Activated T-helper 1 cell treated with anti-CD3 and anti-CD28 coated beads, Interleukin-2, amount 50 U/mL, for 16 hours (primary cell): Measurements from ENCODE around the gene MLC1.

ENCODE experiments used
- DNase-seq, 2 donors: peaks; one replicate each; pipeline ENCODE4 v3.0.0-alpha.2; 2020; ENCODE audit warnings: low read depth in 1 of 2, low spot score in 1 of 2

MLC1 gene

GRCh38 chr22:50058906-50059880, 26.0 kb downstream of the MLC1 start:
- no peak for DNase-seq

DNA sequence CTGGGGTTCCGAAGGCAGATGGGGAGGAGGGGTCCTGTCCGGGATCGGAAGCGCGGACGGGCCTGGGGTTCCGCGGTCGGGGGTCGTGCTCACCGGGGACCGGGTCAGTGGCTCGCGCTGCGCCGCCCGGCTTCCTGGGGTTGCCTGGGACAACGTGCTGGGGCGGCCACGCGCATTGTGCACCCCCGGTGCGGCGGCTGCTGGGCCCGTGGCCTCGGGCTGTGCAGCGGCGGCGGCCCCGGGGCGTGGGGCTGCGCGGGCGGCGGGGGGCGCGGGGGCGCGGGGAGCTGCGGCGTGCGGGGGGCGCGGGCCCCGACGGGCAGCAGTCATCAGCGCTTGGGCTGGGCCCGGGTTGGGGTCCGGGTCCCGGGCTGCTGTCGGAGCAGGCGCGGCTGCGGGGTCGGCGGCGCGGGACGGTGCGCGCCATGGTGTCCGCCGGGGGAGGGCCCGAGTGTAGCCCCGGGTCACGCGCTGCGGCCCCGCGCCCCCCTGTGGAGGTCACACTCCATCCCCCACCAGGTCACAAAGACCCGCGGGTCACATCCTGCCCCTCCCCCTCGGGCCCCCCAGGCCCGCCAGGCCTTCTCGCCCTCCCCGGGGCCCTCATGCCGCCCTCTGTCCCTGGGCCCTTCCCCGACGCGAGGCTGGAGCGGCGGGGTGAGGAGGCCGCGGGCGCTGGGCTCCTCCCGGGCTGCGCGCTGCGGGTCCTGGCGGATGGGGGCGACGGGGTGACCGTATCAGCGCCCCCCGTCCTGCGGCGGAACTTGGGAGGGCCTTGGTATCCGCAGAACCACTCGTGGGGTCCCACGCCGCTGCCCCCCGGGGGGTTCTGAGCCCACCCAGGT, 26.9 kb downstream of the MLC1 start, which contains the start of gene TTLL8:
Gene TTLL8 (minus strand): TSS at position 238 of the 845 bp plus-strand sequence.
- no peak for DNase-seq

- no peak for DNase-seq
Observed at GRCh38 chr22:50057278-50058060, 27.8 kb downstream of the MLC1 start.

DNA sequence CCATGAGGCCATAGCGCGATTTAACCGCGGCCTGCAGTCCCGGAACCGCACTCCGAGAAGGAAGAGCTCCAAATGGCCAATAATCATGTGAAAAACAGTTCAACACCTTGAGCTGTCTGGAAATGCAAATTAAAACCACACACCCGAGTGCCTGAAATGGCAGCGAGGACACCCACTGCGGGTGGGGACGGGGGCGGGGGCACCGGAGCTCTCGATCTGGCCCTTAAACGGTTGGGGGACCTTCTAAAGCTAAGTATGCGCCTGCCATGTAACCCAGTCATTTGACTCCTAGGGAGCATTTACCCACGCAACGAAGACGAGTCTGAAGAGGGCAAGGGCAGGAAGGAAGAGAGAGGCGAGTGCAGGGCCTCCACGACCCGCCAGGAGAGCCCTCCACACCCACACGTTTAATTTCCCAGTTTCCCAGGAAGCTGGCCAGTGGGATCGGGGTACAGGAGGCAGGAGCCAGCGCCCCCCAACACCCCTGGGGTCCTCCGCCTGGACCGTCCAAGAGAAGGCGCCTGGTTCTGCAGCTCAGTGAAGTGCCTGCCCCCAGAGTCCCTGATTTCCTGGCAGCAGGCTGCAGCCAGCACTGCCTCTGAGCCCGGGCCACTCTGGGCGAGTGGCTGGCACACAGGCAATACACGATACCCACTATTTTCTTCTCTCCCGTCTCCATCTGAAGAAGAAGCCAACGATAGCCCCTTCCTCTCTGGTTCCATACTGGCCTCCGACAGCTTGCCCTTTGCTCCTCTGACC, 28.8 kb downstream of the MLC1 start:
- DNase-seq, result no peak

DNA sequence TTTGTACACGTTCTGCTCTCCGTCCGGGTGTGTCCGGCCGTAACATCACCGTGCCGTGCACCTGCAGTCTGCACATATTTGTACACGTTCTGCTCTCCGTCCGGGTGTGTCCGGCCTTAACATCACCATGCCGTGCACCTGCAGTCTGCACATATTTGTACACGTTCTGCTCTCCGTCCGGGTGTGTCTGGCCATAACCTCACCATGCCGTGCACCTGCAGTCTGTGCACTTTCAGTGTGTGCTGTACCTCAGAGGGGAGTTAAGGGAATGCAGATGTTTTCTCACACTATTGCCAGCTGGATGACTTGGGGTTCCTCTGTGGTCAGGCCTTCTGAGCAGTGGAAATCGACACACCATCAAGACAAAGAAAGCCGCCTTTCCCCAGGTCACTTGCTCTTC, 31.4 kb downstream of the MLC1 start:
- DNase-seq, result no peak

DNA sequence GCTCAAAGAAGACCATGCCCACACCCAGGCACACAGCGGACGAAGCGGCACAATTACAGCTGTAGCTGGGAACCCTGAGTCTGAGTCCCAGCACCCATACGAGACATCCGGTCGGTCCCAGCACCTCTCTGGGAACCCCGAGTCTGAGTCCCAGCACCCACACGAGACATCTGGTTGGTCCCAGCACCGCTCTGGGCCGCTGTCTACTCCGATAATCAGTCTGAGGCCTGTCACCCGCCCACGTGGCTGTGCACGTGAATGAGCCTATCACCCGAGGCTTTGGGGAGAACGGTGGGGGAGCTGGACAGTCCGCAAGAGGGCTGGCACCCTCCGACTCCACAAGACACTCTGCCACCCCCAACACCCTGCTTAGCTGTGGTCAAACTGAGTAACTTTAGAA, 33.3 kb downstream of the MLC1 start:
- no peak for DNase-seq

GRCh38 chr22:50049299-50050195, 35.7 kb downstream of the MLC1 start:
- DNase-seq, result no peak

GRCh38 chr22:50048836-50049235, 36.4 kb downstream of the MLC1 start:
- DNase-seq, result no peak

DNA sequence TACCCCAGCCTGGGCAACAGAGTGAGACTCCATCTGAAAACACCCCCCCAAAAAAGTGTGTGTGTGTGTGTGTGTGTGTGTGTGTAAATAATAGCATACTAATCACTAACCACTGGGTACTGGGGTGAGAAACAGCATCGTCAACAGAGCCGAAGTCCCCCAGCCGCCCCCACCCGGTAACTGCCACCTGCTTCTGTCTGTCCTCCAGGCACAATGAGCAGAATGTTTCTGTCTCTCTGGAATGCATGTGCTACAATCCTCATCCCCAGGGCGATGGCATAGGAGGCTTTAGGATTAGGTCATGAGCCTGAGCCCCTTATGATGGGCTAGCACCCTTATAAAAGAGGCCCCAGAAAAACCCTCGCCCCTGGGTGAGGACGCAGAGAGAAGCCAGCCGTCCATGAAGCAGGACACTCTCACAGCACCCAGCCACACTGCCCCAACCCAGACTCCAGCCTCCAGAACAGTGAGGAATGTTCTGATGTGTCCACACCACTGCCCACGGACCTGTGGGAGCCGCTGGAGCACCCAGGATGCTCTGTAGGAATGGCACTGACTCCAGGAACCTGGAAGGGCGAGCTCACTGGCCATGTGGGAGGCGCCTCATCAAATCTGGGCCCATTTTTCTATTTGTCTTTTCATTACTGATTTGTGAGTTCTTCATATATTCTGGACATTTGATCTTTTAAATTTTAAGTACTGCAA, 37.0 kb downstream of the MLC1 start:
- no peak for DNase-seq

DNA sequence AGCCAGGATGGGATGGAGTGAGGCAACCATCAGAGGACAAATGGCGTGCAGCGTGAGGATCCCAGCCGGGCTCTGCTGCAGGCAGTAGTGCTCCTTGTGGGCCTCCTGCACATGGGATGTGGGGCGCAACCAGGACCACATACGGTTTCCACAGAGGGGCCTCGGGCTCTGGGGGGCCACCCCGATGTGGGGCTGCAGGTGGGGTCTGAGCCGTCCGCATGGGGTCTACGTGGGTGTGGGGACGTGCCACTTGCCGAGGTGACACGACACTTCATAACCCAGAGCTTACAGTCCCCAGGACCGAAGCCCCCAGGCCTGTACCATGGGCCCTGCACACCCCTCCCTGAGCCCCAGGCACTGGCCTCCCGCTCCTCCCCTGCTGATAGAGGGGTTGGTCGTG, 37.9 kb downstream of the MLC1 start:
- DNase-seq, result no peak

DNA sequence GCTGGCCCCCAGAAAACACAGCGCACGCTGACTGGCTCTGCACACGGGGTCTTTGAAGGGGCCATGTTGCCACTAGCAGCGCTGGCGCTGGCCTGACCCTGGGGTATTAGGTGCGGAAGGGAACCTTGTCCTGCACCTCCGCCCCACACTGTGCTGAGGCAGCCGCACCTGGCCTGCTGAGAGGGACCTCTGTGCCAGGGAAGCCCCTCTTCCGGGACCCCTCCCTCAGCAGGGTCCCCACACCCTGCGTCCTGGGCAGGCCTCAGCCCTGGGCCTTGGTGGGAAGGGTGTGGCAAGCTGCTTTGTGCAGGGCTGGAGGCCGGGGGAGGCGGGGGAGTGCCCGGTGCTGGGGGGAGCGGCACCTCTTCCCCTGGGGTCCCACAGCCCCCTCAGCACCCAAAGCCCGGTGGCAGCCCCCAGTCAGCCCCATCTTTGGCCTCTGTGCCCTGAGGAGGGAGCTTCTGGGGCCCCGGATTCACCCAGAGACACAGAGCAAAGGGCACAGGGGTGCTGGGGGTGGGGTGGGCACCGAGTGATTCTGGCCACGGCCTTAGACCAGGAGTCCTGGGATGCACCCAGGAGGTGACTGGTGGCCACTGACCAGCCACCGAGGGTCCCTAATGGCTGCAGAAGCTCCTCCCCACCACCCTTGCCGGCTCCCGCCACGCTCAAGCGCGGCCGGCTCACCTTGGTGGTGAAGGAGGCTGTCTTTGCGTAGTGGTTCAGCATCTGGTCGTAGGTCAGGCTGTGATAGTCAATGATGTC, 38.6 kb downstream of the MLC1 start:
- DNase-seq, result no peak

DNA sequence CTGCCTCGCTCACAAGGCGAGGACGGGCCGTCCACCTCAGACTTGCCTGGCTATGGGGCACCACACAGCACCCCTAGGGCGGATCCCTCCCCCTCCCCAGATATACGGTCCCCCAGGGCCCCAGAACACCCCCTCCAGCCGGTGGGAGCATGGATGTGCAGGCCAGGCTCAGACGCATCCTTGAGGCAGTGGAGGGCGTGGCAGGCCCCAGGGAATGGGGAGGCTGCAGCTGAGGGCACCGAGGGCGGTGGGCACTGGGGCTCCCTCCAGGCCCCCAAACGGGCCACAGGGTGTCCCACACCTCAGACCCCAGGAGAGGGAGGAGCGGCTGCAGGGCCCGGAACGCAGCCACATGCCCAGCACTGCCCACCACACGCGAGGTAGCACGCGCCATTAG, 39.2 kb downstream of the MLC1 start:
- DNase-seq, result no peak

- DNase-seq, result no peak
Observed at GRCh38 chr22:50045211-50046018, 39.8 kb downstream of the MLC1 start.

GRCh38 chr22:50044485-50045118, 40.6 kb downstream of the MLC1 start:
- DNase-seq, result no peak

DNA sequence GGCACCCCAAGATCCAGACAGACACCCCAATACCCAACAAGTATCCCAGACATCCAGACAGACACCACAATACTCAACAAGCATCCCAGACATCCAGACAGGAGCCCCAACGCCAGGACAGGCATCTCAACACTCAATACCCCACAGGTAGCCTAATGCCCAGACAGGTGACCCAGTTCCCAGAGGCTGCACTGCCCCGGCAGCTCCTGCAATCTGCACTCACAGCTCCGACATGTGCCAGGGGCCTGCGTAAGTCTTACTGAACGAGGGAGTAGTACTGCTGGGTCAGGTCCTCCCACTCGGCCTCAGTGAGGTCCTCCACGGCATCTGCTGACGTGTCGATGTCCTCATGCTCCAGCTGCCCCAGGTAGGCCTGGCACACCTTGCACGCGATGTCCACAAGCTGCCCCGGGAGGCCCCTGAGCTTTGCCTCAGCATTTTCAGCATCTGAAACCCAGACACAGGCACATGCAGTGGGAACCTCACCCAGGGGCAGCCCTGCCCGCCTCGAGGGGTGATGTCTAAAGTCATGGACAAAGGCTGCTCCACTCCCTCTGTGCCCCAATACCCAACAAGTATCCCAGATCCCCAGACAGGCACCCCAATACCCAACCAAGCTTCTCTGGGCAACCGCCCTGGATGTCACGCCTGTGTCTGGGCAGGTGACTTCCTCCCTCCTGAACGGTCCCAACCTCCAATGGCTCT, 43.7 kb downstream of the MLC1 start:
- DNase-seq, result no peak

- DNase-seq, result no peak
Observed at GRCh38 chr22:50040717-50041116, 44.5 kb downstream of the MLC1 start.
